ENCODE results near the gene A2M.

The A2M gene

DNA sequence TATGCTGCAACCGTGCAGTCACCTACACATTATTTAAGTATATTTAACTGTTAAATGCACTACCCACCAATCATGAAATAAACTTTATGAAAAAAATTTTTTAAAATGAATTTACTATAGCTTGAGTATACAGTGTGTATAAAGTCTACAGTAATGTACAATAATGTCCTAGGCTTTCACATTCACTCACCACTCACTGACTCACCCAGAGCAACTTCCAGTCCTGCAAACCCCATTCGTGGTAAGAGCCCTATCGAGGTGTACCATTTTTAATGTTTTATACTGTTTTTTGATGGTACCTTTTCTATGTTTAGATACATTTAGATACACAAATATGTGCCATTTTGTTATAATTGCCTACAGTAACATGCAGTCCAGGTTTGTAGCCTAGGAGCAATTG is 78.3 kb downstream of the A2M start:
- DNase-seq (ENCODE audit: low read depth) = no peak

GRCh38 chr12:9036227-9036626 is 79.5 kb downstream of the A2M start:
- no peak for DNase-seq (ENCODE audit: low read depth)

DNA sequence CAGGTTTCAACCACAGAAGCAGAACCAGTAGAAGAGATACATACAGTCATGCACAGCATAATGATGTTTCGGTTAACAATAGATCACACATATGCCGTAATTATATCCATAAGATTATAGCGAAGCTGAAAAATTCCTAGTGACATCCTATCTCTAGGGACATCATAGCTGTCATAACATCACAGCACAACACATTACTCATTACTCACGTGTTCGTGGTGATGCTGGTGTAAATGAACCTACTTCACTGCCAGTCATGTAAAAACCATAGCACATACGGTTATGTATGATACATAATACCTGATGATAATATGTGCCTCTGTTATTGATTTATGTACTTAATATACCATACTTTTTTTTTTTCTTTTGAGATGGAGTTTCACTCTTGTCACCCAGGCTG is 81.6 kb downstream of the A2M start:
- DNase-seq (ENCODE audit: low read depth) = no peak

GRCh38 chr12:9033265-9033887 is 82.3 kb downstream of the A2M start:
- DNase-seq (ENCODE audit: low read depth) = no peak

DNA sequence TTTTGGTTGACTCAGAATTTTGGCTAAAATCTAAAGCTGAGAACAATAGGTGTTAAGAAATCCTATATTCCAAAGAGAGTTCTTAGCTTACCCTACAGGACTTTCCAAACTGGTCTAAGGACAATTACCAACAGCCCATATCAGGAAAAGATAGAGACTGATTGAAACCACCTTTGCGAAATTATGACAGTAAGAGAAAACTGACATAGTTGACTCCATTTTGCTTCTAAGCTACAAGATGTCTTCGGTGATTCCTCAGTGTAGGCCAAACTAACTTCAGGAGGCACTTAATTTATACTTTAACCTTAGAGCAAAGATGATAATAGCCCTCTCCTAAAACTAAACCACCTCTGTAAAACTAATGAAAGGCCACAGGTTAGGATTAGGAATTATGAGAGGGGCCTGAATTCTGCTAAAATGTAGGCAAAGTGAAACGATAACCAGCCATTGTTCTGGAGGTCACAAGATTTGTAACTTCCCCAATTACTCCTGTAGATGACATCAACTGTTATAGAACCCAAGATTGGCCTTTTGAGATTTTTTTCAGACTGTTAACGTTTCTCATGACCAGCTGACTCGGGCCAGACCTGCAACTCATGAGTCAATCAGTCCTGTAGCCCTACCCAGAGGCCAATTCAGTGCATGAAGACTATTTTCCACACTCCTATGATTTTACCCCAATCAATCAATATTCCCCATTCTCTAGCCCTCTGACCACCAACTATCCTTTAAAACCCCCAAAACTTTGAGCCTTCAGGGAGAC is 83.3 kb downstream of the A2M start:
- no peak for DNase-seq (ENCODE audit: low read depth)

- no peak for DNase-seq (ENCODE audit: low read depth)
These were observed 84.9 kb downstream of the A2M start for GRCh38 chr12:9030776-9031175.

GRCh38 chr12:9027161-9028059 is 88.3 kb downstream of the A2M start:
- peak; percentile 19 for DNase-seq (ENCODE audit: low read depth)

GRCh38 chr12:9024512-9024911 is 91.2 kb downstream of the A2M start:
- DNase-seq (ENCODE audit: low read depth) = no peak

GRCh38 chr12:9022592-9022991 is 93.1 kb downstream of the A2M start:
- no peak for DNase-seq (ENCODE audit: low read depth)

Data from stimulated activated CD8-positive, alpha-beta memory T cell treated with anti-CD3 and anti-CD28 coated beads, Interleukin-4, amount 100 ng/mL, for 24 hours (primary cell).